HepG2 (cell line): ENCODE results near the gene OR7G2.

Experiments used
- MZF1 ChIP-seq: sonication (generic); formaldehyde crosslinking; IDR thresholded peaks from 2 replicates; pipeline ENCODE4 v1.8.1; 2023; ENCODE audit warnings: mild to moderate bottlenecking, missing genetic modification reagents, borderline replicate concordance
- NR3C1 ChIP-seq: sonication (generic); formaldehyde crosslinking; IDR thresholded peaks from 2 replicates; pipeline ENCODE4 v1.4.0; 2020; ENCODE audit warnings: missing genetic modification reagents
- RNF2 ChIP-seq: fragments of 450-650 bp; conservative IDR thresholded peaks from 2 replicates; pipeline ENCODE4 v1.6.1; 2016; ENCODE audit warnings: low read depth
- YY1 ChIP-seq: IDR thresholded peaks from 2 replicates; pipeline ENCODE4 v1.6.1; 2011; ENCODE audit warnings: low read length, low read depth, moderate library complexity, mild to moderate bottlenecking; ENCODE audit not compliant: insufficient read depth, insufficient replicate concordance
- ZNF441 ChIP-seq: sonication (generic); formaldehyde crosslinking; IDR thresholded peaks from 2 replicates; pipeline ENCODE4 v1.7.0; 2021; ENCODE audit warnings: missing genetic modification reagents, borderline replicate concordance
- TF ChIP-seq, protein P1 (sequence below): sonication (generic); formaldehyde crosslinking; IDR thresholded peaks from 2 replicates; pipeline ENCODE4 v1.8.1; 2023; ENCODE audit warnings: missing genetic modification reagents, inconsistent platforms, borderline replicate concordance

DNA sequence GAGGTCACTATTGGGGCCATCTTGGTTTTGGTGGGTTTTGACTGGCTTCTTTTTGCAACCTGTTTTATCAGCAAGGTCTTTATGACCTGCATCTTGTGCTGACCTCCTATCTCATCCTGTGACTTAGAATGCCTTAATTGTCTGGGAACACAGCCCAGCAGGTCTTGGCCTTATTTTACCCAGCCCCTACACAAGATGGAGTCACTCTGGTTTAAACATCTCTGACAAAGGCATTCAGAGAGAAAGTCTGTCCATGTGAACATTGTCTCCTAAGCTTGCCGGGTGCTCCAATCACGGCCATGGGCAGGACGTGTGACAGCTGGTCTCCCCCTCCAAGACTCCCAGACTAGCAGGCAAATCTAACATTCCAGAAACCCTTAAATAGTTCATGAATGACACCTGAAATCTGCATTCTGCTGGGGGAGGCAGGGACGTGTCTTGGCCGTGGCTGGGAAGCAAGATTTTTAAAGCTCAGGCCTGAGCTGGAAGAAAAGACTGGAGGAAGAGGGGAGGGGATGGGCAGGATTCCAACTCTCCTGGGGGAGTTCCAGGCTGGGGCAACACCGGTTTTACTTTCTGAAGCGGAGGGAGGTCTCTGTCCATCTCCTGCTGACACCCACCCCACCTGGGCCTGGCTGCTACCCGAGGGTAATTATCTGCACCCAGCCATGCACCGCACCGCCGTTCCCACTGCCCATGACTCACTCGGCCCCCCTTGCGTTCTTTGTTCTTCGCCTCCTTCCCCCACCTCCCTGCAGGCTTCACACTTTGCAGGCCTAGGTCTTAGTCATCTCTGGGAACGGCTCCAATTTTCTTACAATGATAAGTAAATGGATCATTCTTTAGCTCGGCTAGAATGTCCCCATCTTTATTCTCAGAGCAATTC, 32.0 kb downstream of the OR7G2 start:
- TF ChIP-seq RNF2 (no peak), YY1 (no peak), MZF1 (CRISPR knock-in tag) (no peak), ZNF441 (no peak), NR3C1 (CRISPR knock-in tag) (no peak)
- TF ChIP-seq, protein P1, sequence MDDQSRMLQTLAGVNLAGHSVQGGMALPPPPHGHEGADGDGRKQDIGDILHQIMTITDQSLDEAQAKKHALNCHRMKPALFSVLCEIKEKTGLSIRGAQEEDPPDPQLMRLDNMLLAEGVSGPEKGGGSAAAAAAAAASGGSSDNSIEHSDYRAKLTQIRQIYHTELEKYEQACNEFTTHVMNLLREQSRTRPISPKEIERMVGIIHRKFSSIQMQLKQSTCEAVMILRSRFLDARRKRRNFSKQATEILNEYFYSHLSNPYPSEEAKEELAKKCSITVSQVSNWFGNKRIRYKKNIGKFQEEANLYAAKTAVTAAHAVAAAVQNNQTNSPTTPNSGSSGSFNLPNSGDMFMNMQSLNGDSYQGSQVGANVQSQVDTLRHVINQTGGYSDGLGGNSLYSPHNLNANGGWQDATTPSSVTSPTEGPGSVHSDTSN, result no peak
